ENCODE data around the gene SNX21. TPM values are rescaled to one million over a fixed set of nuclear protein-coding genes. Genes with fewer than 3 reads are reported as not detected.

Gene SNX21
- total RNA-seq, 1 experiment from 2014 or later, result 11.9 TPM

DNA sequence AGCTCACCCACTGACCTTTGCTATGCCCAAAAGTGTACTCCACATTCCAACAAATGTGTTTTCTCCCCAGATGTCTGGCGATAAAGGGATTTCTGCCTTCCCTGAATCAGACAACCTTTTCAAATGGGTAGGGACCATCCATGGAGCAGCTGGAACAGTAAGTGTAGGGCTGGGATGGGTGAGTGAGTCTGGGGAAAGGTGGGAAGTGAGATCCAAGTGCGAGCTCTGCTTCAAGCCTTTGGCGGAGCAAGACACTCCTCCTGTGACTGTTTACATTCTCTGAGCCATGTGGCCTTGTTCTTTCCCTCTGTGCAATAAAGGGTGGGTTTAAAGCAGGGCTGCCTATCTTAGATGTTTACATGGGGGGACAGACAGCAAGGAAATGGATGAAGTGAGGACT lies 19.3 kb upstream of the SNX21 start:
- intact Hi-C loops (cut with micrococcal nuclease), result loop anchor here (5.0 kb wide), 1 partner anchor 158 kb away; the partner anchor contains the start of gene ZNF335
- Histone ChIP-seq H3K79me2 (ENCODE audit: insufficient read depth, low read length) (peaks cover 34% of the 10 kb centered on the region), H3K4me2 (ENCODE audit: low read length) (peak overlapping the region; percentile 40; the same call in 1 of the 2 replicates), H3K36me3 (ENCODE audit: control insufficient read depth in 1 of 2, insufficient read depth in 2 of 2, low read length in 2 of 2) (peaks cover 33 to 62% of the 10 kb centered on the region in 2 experiments), H3K27me3 (ENCODE audit: insufficient read depth, low read length) (no peaks in the 10 kb centered on the region), H4K20me1 (ENCODE audit: insufficient read depth) (no peaks in the 10 kb centered on the region), H3K9ac (ENCODE audit: low read length) (no peak overlapping the region), H3K4me1 (ENCODE audit: control insufficient read depth in 1 of 2, insufficient read depth in 2 of 2, low read length in 2 of 2) (peaks cover 24 to 38% of the 10 kb centered on the region in 2 experiments; a peak in 3 of 4 replicates), H3K9me3 (ENCODE audit: control insufficient read depth in 1 of 2, insufficient read depth in 1 of 2, low read depth in 1 of 2, low read length in 2 of 2) (no peaks in the 10 kb centered on the region), H3K4me3 (replicated peaks in 1 of 2; ENCODE audit: low read depth in 1 of 2, low read length in 2 of 2) (no peak overlapping the region), H2AFZ (ENCODE audit: low read depth, low read length, poor library complexity, severe bottlenecking) (no peak overlapping the region), H3K9me2 (ENCODE audit: insufficient read depth) (no peaks in the 10 kb centered on the region), H3K27ac (ENCODE audit: low read depth, low read length) (no peak overlapping the region)
- DNase-seq (ENCODE audit: low read depth, low spot score), result no peak
- ChIA-PET POLR2A (no interaction called here), RAD21 (ENCODE audit: low non-redundant PET in 1 of 2, low total read pairs in 2 of 2, uncharacterized antibody in 2 of 2, unreplicated experiment in 2 of 2) (no interaction called here), CTCF (no interaction called here)
- TF ChIP-seq SIN3A (IDR thresholded peaks at IDR 0.05; ENCODE audit: low read depth) (no peak), POLR2AphosphoS5 (IDR thresholded peaks at IDR 0.05; ENCODE audit: low read depth, low read length) (no peak), RAD21 (IDR thresholded peaks at IDR 0.05; ENCODE audit: low read depth) (no peak), EZH2 (IDR thresholded peaks at IDR 0.05) (no peak), CTCF (IDR thresholded peaks at IDR 0.05 in 2 of 3, conservative IDR thresholded peaks at IDR 0.05 in 1 of 3; ENCODE audit: borderline replicate concordance in 1 of 3, insufficient read depth in 1 of 3, low read depth in 2 of 3, low read length in 2 of 3) (no peak), ELF1 (IDR thresholded peaks at IDR 0.05; ENCODE audit: borderline replicate concordance, low read depth) (no peak), EGR1 (IDR thresholded peaks at IDR 0.05; ENCODE audit: low read depth) (no peak), SRF (IDR thresholded peaks at IDR 0.05; ENCODE audit: low read depth) (no peak), JUND (IDR thresholded peaks at IDR 0.05) (no peak)
- TF ChIP-seq, protein P1, sequence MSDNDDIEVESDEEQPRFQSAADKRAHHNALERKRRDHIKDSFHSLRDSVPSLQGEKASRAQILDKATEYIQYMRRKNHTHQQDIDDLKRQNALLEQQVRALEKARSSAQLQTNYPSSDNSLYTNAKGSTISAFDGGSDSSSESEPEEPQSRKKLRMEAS (IDR thresholded peaks at IDR 0.05), result no peak
- no TSS peak for BruUV-seq (replicated peaks)
- ATAC-seq, result no peak
